Ishikawa (cell line): Measurements from ENCODE around the gene SLC2A2.

ENCODE experiments used
- CEBPB ChIP-seq: IDR thresholded peaks from 2 replicates; pipeline ENCODE4 v1.6.1; 2012
- CREB1 ChIP-seq: IDR thresholded peaks from 2 replicates; pipeline ENCODE4 v1.6.1; 2012; ENCODE audit warnings: low read depth
- EGR1 ChIP-seq: IDR thresholded peaks from 2 replicates; pipeline ENCODE4 v1.6.1; 2012
- EP300 ChIP-seq: IDR thresholded peaks from 2 replicates; pipeline ENCODE4 v1.6.1; 2012; ENCODE audit warnings: borderline replicate concordance
- FOXM1 ChIP-seq: IDR thresholded peaks from 2 replicates; pipeline ENCODE4 v1.6.1; 2012; ENCODE audit warnings: low read depth, borderline replicate concordance
- NFIC ChIP-seq: IDR thresholded peaks from 2 replicates; pipeline ENCODE4 v1.6.1; 2012
- RAD21 ChIP-seq: IDR thresholded peaks from 2 replicates; pipeline ENCODE4 v1.6.1; 2012; ENCODE audit warnings: low read depth
- TAF1 ChIP-seq: IDR thresholded peaks from 2 replicates; pipeline ENCODE4 v1.6.1; 2012; ENCODE audit warnings: low read depth, mild to moderate bottlenecking
- TCF12 ChIP-seq: IDR thresholded peaks from 2 replicates; pipeline ENCODE4 v1.6.1; 2012; ENCODE audit warnings: low read depth
- TEAD4 ChIP-seq: IDR thresholded peaks from 2 replicates; pipeline ENCODE4 v1.6.1; 2012
- YY1 ChIP-seq: IDR thresholded peaks from 2 replicates; pipeline ENCODE4 v1.6.1; 2012; ENCODE audit warnings: low read depth
- ZBTB7A ChIP-seq: IDR thresholded peaks from 2 replicates; pipeline ENCODE4 v1.6.1; 2012; ENCODE audit warnings: low read depth
- TF ChIP-seq, protein P1 (sequence below): IDR thresholded peaks from 2 replicates; pipeline ENCODE4 v1.6.1; 2012
- TF ChIP-seq, protein P2 (sequence below): IDR thresholded peaks from 2 replicates; pipeline ENCODE4 v1.6.1; 2012; ENCODE audit warnings: low read depth, mild to moderate bottlenecking
- TF ChIP-seq, protein P3 (sequence below): IDR thresholded peaks from 2 replicates; pipeline ENCODE4 v1.6.1; 2012

SLC2A2 gene

DNA sequence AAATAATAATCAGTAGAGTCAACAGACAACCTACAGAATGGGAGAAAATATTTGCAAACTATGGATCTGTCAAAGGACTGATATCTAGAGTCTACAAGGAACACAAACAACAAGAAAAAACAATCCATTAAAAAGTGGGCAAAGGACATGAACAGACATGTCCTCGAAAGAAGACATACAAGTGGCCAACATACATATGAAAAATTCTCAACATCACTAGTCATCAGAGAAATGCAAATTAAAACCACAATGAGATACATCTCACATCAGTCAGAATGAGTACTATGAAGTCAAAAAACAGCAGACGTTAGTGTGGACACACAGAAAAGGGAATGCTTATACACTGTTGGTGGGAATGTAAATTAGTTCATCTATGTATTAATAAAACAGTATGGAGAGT, 33.7 kb downstream of the SLC2A2 start:
- TF ChIP-seq ZBTB7A = no peak
- TF ChIP-seq RAD21 = no peak
- TF ChIP-seq EP300 = no peak
- TF ChIP-seq TCF12 = no peak
- no peak for TF ChIP-seq FOXM1
- TF ChIP-seq TAF1 = no peak
- TF ChIP-seq, protein P1, sequence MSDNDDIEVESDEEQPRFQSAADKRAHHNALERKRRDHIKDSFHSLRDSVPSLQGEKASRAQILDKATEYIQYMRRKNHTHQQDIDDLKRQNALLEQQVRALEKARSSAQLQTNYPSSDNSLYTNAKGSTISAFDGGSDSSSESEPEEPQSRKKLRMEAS = no peak
- TF ChIP-seq CEBPB = no peak
- TF ChIP-seq YY1 = no peak
- TF ChIP-seq, protein P2, sequence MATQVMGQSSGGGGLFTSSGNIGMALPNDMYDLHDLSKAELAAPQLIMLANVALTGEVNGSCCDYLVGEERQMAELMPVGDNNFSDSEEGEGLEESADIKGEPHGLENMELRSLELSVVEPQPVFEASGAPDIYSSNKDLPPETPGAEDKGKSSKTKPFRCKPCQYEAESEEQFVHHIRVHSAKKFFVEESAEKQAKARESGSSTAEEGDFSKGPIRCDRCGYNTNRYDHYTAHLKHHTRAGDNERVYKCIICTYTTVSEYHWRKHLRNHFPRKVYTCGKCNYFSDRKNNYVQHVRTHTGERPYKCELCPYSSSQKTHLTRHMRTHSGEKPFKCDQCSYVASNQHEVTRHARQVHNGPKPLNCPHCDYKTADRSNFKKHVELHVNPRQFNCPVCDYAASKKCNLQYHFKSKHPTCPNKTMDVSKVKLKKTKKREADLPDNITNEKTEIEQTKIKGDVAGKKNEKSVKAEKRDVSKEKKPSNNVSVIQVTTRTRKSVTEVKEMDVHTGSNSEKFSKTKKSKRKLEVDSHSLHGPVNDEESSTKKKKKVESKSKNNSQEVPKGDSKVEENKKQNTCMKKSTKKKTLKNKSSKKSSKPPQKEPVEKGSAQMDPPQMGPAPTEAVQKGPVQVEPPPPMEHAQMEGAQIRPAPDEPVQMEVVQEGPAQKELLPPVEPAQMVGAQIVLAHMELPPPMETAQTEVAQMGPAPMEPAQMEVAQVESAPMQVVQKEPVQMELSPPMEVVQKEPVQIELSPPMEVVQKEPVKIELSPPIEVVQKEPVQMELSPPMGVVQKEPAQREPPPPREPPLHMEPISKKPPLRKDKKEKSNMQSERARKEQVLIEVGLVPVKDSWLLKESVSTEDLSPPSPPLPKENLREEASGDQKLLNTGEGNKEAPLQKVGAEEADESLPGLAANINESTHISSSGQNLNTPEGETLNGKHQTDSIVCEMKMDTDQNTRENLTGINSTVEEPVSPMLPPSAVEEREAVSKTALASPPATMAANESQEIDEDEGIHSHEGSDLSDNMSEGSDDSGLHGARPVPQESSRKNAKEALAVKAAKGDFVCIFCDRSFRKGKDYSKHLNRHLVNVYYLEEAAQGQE = no peak
- no peak for TF ChIP-seq TEAD4
- TF ChIP-seq NFIC = no peak
- TF ChIP-seq, protein P3, sequence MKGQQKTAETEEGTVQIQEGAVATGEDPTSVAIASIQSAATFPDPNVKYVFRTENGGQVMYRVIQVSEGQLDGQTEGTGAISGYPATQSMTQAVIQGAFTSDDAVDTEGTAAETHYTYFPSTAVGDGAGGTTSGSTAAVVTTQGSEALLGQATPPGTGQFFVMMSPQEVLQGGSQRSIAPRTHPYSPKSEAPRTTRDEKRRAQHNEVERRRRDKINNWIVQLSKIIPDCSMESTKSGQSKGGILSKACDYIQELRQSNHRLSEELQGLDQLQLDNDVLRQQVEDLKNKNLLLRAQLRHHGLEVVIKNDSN = no peak
- TF ChIP-seq EGR1 = no peak

- no peak for TF ChIP-seq ZBTB7A
- TF ChIP-seq EGR1 = no peak
- TF ChIP-seq TAF1 = no peak
- TF ChIP-seq NFIC = no peak
- TF ChIP-seq, protein P3 = no peak
- no peak for TF ChIP-seq EP300
- TF ChIP-seq, protein P1 = no peak
- TF ChIP-seq, protein P2 = no peak
- TF ChIP-seq CREB1 = no peak
- no peak for TF ChIP-seq TEAD4
- TF ChIP-seq RAD21 = no peak
- TF ChIP-seq YY1 = no peak
- no peak for TF ChIP-seq FOXM1
- TF ChIP-seq TCF12 = no peak
- no peak for TF ChIP-seq CEBPB
These were observed 34.9 kb downstream of the SLC2A2 start for GRCh38 chr3:170991664-170992063.

DNA sequence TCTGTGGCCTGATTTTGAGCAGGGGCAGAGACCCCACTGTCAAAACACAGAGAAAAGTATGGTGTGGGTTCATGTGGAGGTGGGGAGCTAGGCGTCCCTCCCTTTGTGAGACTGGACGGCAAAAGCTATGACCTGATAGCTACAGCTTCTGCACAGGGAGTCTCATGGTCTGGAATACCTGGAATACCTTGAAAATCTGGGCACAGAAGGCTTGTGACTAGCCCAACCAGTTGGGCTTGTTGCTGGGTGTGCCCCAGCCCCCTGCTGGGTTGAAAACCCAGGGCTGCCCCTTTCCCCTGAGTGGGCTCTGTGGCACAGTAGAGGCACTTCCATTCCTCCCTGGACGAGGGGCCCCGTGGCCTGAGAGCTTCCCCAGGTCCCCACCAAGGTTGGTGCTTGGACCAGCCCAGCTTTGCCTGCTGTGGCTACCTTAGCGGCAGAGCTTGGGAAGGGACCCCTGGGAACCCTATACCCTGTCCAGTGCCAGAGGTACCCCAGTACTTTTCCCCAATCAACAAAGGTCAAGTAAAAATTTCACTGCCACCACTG, 37.3 kb downstream of the SLC2A2 start:
- TF ChIP-seq TAF1 (no peak), TCF12 (no peak), RAD21 (no peak), CEBPB (no peak), YY1 (no peak), ZBTB7A (no peak)
- TF ChIP-seq, protein P1 = no peak
- TF ChIP-seq, protein P3 = no peak

GRCh38 chr3:170988378-170988777, 38.1 kb downstream of the SLC2A2 start:
- no peak for TF ChIP-seq CEBPB
- TF ChIP-seq EP300 = no peak
- no peak for TF ChIP-seq RAD21
- TF ChIP-seq NFIC = no peak
- no peak for TF ChIP-seq CREB1
- TF ChIP-seq TAF1 = no peak
- TF ChIP-seq TCF12 = no peak
- TF ChIP-seq ZBTB7A = no peak
- TF ChIP-seq, protein P3 = no peak
- no peak for TF ChIP-seq TEAD4
- TF ChIP-seq, protein P1 = no peak
- TF ChIP-seq, protein P2 = no peak
- no peak for TF ChIP-seq EGR1
- TF ChIP-seq YY1 = no peak
- no peak for TF ChIP-seq FOXM1
